ENCODE measurements around the gene ATXN2.

The ATXN2 gene

GRCh38 chr12:111447571-111448265 is 151.4 kb downstream of the ATXN2 start:
- CTCF ChIA-PET = interaction anchor here (1.3 to 44.4 kb wide), 3 partner anchors 14 to 43 kb away, joined by 4 to 1216 read pairs (median 67); partner anchors contain the start of gene SH2B3
- POLR2A ChIA-PET = interaction anchor here (0.6 kb wide), 1 partner anchor 42 kb away, joined by 3 read pairs; no protein-coding TSS in a partner anchor
- no peak for TF ChIP-seq CTCF (IDR thresholded peaks at IDR 0.05; ENCODE audit: control extremely low read depth, extremely low read depth, low read depth, missing control alignments)
- no peak for DNase-seq (ENCODE audit: extremely low spot score)

GRCh38 chr12:111446631-111447570 is 152.2 kb downstream of the ATXN2 start:
- ChIA-PET CTCF (interaction anchor here (3.0 to 44.4 kb wide), 3 partner anchors 10 to 42 kb away, joined by 13 to 1216 read pairs (median 34); partner anchors contain the start of gene SH2B3), POLR2A (interaction anchor here (0.6 to 1.0 kb wide), 2 partner anchors 19 to 42 kb away, joined by 3 read pairs; no protein-coding TSS in a partner anchor)
- no peak for DNase-seq (ENCODE audit: extremely low spot score)
- no peak for TF ChIP-seq CTCF (IDR thresholded peaks at IDR 0.05; ENCODE audit: control extremely low read depth, extremely low read depth, low read depth, missing control alignments)

GRCh38 chr12:111445726-111446581 is 153.2 kb downstream of the ATXN2 start:
- ChIA-PET POLR2A (interaction anchor here (1.0 to 1.1 kb wide), 3 partner anchors 19 to 42 kb away, joined by 3 to 7 read pairs (median 3); no protein-coding TSS in a partner anchor), CTCF (interaction anchor here (1.2 to 44.4 kb wide), 6 partner anchors 11 to 41 kb away, joined by 3 to 1216 read pairs (median 9); partner anchors contain the start of gene SH2B3)
- DNase-seq (ENCODE audit: extremely low spot score) = no peak
- no peak for TF ChIP-seq CTCF (IDR thresholded peaks at IDR 0.05; ENCODE audit: control extremely low read depth, extremely low read depth, low read depth, missing control alignments)

- POLR2A ChIA-PET = interaction anchor here (0.6 to 2.2 kb wide), 6 partner anchors 10 to 1007 kb away, joined by 3 to 16 read pairs (median 4); no protein-coding TSS in a partner anchor
- DNase-seq (ENCODE audit: extremely low spot score) = peak; percentile 91
- CTCF ChIA-PET = interaction anchor here (1.0 to 44.4 kb wide), 10 partner anchors 9 to 85 kb away, joined by 3 to 1216 read pairs (median 5); partner anchors contain the start of gene SH2B3
- TF ChIP-seq CTCF (IDR thresholded peaks at IDR 0.05; ENCODE audit: control extremely low read depth, extremely low read depth, low read depth, missing control alignments) = no peak
Observed at GRCh38 chr12:111444925-111445725, 154.0 kb downstream of the ATXN2 start.

- TF ChIP-seq CTCF (IDR thresholded peaks at IDR 0.05; ENCODE audit: control extremely low read depth, extremely low read depth, low read depth, missing control alignments) = no peak
- peak; percentile 58 for DNase-seq (ENCODE audit: extremely low spot score)
- ChIA-PET POLR2A (interaction anchor here (1.0 to 2.2 kb wide), 5 partner anchors 9 to 40 kb away, joined by 3 to 16 read pairs (median 4); no protein-coding TSS in a partner anchor), CTCF (interaction anchor here (1.0 to 44.4 kb wide), 10 partner anchors 10 to 86 kb away, joined by 3 to 1216 read pairs (median 5); partner anchors contain the start of gene SH2B3)
Observed at GRCh38 chr12:111444314-111444924, 154.7 kb downstream of the ATXN2 start.
